Right lobe of liver (tissue), 6 donors: ENCODE measurements around the gene IGFBP5. TPM values are rescaled to one million over a fixed set of nuclear protein-coding genes. Genes with fewer than 3 reads are reported as not detected.

ENCODE experiments used
- ATAC-seq, 4 donors: fragments of 200-7000 bp; cut with Tn5 transposase; one replicate each; pipeline ENCODE4 v1.9.1; 2020; ENCODE audit warnings: mild to moderate bottlenecking in 4 of 4, moderate library complexity in 4 of 4
- DNase-seq, 3 donors: peaks; one replicate each; pipeline ENCODE4 v3.0.0-alpha.2; 2020
- H3K27ac ChIP-seq, 3 donors: fragments of 200-600 bp; one replicate each; pipeline ENCODE4 v1.8.0; 2022
- H3K27me3 ChIP-seq, 2 donors: fragments of 200-600 bp; one replicate each; pipeline ENCODE4 v1.8.0; 2022
- H3K36me3 ChIP-seq, 4 donors: fragments of 200-600 bp; sonication (generic) in 1 of 4; one replicate each; pipeline versions ENCODE4 v1.5.1 to v1.8.0; 2017 to 2022; ENCODE audit warnings: control low read depth in 1 of 4
- H3K4me1 ChIP-seq, 4 donors: fragments of 200-600 bp; sonication (generic) in 1 of 4; one replicate each; pipeline versions ENCODE4 v1.5.1 to v1.8.0; 2017 to 2022; ENCODE audit warnings: control low read depth in 1 of 4
- H3K4me3 ChIP-seq, 3 donors: fragments of 200-600 bp; one replicate each; pipeline ENCODE4 v1.8.0; 2022
- H3K9me3 ChIP-seq, 4 donors: fragments of 200-600 bp; sonication (generic) in 1 of 4; one replicate each; pipeline versions ENCODE4 v1.5.1 to v1.8.0; 2017 to 2022; ENCODE audit warnings: control low read depth in 1 of 4
- POLR2A ChIP-seq: fragments of 450-650 bp; IDR thresholded peaks from one replicate; pipeline ENCODE4 v1.6.1; 2017; ENCODE audit warnings: antibody characterized with exemption, mild to moderate bottlenecking
- WGBS: methylation state at CpG from one replicate; pipeline ENCODE4 v1.1.6; 2018; ENCODE audit warnings: low coverage, low lambda C conversion rate; ENCODE audit not compliant: insufficient coverage; ENCODE audit errors: missing lambda C conversion rate; 5-methylcytosine and 5-hydroxymethylcytosine counted together
- intact Hi-C, 2 donors: fragments of 100-400 bp; cut with DNase I; formaldehyde crosslinking; loops; one replicate each; pipeline versions ENCODE4 v1.11.2 to v1.14.1; 2022
- total RNA-seq, 6 experiments: library from RNA; depleted of rRNA in 2 of 6; stranded (reverse); fragments of >200 nt in 2 of 6; fragmentation: NEBNext Ultra II Directional in 3 of 6; extraction: Animal tissue kit (Norgen Biotek cat#: 25700) in 3 of 6; gene quantifications; one replicate each; pipeline versions ENCODE4 v1.1.0 to v1.2.4, GENCODE V29; 2016 to 2023
- TF ChIP-seq, protein P1 (sequence below), 4 donors: fragments of 200-600 bp in 3 of 4; fragments of 450-650 bp in 1 of 4; IDR thresholded peaks; one replicate each; pipeline versions ENCODE4 v1.5.1 to v1.8.0; 2016 to 2022; ENCODE audit warnings: antibody characterized with exemption in 4 of 4, mild to moderate bottlenecking in 2 of 4
- donor health status: DM: no; HTN: yes; CAD: no.
- donor health status: DM: no; HTN: no; CAD: no.
- donor health status: DM: no; HTN: no; CAD: no.
- donor health status: DM: no; HTN: yes; CAD: no.
- donor health status: DM: no; HTN: yes; CAD: no.

Gene IGFBP5
- total RNA-seq, 6 experiments from 2014 or later: 13.7 to 76.0 (median 30.9) TPM

- intact Hi-C loops: loop anchor here in 1 of 2 donors (10.0 kb wide), 1 partner anchor 1038 kb away; no protein-coding TSS in a partner anchor
These were observed 18.7 kb downstream of the IGFBP5 start for GRCh38 chr2:216676630-216677029.

DNA sequence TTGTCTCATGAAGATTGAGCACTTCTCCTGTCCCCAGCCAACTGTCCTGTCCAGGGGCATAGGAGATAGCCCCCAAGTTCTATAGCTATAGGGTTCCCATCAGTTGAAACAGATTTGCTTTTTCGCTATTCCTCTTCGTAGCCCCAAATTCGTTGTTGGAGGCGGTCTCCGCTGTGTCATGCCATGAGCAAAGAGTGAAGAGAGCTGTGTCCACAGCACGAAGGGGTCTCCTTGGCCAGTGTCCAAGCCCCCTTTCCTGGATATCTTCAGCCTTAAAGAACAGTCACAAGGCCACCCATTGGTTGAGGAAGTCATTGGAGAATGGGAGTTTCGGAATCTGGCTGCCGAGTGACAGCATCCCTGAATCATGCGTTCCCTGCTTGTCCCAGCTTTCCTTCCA lies 21.0 kb downstream of the IGFBP5 start:
- no peak for DNase-seq
- Histone ChIP-seq H3K4me3 (no peak overlapping the region), H3K9me3 (no peaks in the 10 kb centered on the region), H3K27ac (no peak overlapping the region), H3K27me3 (no peaks in the 10 kb centered on the region), H3K36me3 (no peaks in the 10 kb centered on the region), H3K4me1 (no peaks in the 10 kb centered on the region)
- 63% methylated on average over 5 of the region's 9 CpGs for WGBS
- no peak for ATAC-seq
- intact Hi-C loops: loop anchor here in 1 of 2 donors (10.0 kb wide), 1 partner anchor 1040 kb away; no protein-coding TSS in a partner anchor
- TF ChIP-seq POLR2A: no peak
- TF ChIP-seq, protein P1, sequence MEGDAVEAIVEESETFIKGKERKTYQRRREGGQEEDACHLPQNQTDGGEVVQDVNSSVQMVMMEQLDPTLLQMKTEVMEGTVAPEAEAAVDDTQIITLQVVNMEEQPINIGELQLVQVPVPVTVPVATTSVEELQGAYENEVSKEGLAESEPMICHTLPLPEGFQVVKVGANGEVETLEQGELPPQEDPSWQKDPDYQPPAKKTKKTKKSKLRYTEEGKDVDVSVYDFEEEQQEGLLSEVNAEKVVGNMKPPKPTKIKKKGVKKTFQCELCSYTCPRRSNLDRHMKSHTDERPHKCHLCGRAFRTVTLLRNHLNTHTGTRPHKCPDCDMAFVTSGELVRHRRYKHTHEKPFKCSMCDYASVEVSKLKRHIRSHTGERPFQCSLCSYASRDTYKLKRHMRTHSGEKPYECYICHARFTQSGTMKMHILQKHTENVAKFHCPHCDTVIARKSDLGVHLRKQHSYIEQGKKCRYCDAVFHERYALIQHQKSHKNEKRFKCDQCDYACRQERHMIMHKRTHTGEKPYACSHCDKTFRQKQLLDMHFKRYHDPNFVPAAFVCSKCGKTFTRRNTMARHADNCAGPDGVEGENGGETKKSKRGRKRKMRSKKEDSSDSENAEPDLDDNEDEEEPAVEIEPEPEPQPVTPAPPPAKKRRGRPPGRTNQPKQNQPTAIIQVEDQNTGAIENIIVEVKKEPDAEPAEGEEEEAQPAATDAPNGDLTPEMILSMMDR (IDR thresholded peaks at IDR 0.05): no peak

More at GRCh38 chr2:216676630-216677029, 18.7 kb downstream of the IGFBP5 start:
- no peak for DNase-seq
- TF ChIP-seq, protein P1 (IDR thresholded peaks at IDR 0.05): no peak
- no peak for TF ChIP-seq POLR2A
- no peaks in the 10 kb centered on the region for H3K9me3 ChIP-seq
- WGBS: 79% methylated on average over 13 of the region's 17 CpGs
- no peaks in the 10 kb centered on the region for H3K27me3 ChIP-seq
- ATAC-seq: no peak
- H3K36me3 ChIP-seq: no peaks in the 10 kb centered on the region
- no peak overlapping the region for H3K4me3 ChIP-seq
- H3K27ac ChIP-seq: no peak overlapping the region
- no peaks in the 10 kb centered on the region for H3K4me1 ChIP-seq

DNA sequence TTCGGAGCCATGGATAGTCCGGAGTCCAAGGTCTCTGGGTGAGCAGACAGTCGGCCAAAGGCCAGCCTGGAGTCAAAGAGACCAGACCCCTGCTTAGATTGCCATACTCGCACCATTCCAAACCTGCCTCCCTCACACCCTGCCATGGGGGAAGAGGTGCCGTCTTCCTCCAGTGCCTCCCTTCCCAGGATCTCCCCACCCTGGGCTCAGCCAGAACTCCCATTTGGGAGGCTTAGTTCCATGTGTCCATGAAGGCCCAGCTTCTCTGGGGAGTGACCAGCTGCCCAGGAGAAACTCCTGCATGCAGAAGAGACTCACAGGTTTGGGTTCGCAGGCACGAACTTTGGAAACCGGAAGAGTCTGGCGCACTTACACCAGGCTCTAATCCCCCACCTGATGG lies 21.7 kb downstream of the IGFBP5 start:
- H3K27ac ChIP-seq: no peak overlapping the region
- intact Hi-C loops: loop anchor here in 1 of 2 donors (10.0 kb wide), 1 partner anchor 1041 kb away; no protein-coding TSS in a partner anchor
- ATAC-seq: no peak
- no peaks in the 10 kb centered on the region for H3K9me3 ChIP-seq
- TF ChIP-seq, protein P1 (IDR thresholded peaks at IDR 0.05): no peak
- TF ChIP-seq POLR2A: no peak
- no peak for DNase-seq
- 80% methylated on average over 1 of the region's 9 CpGs for WGBS
- H3K4me1 ChIP-seq: no peaks in the 10 kb centered on the region
- no peak overlapping the region for H3K4me3 ChIP-seq
- no peaks in the 10 kb centered on the region for H3K27me3 ChIP-seq
- H3K36me3 ChIP-seq: no peaks in the 10 kb centered on the region

- no peak for DNase-seq
- no peaks in the 10 kb centered on the region for H3K27me3 ChIP-seq
- no peak for ATAC-seq
- no peaks in the 10 kb centered on the region for H3K4me1 ChIP-seq
- no peaks in the 10 kb centered on the region for H3K36me3 ChIP-seq
- TF ChIP-seq POLR2A: no peak
- TF ChIP-seq, protein P1 (IDR thresholded peaks at IDR 0.05): no peak
- no peaks in the 10 kb centered on the region for H3K9me3 ChIP-seq
- WGBS: 94% methylated on average over 5 of the region's 10 CpGs
- no peak overlapping the region for H3K27ac ChIP-seq
- H3K4me3 ChIP-seq: no peak overlapping the region
- intact Hi-C loops: loop anchor here in 1 of 2 donors (10.0 kb wide), 1 partner anchor 1042 kb away; no protein-coding TSS in a partner anchor
These were observed 22.3 kb downstream of the IGFBP5 start for GRCh38 chr2:216673021-216673420.
